IMR-90 (cell line): ENCODE results near the gene CHMP4A. TPM values are rescaled to one million over a fixed set of nuclear protein-coding genes. Genes with fewer than 3 reads are reported as not detected.

ENCODE experiments used
- ATAC-seq: fragments of 200-7000 bp; cut with Tn5 transposase; 2 replicates; pipeline ENCODE4 v1.9.1; 2020; ENCODE audit warnings: low read depth, mild to moderate bottlenecking, moderate library complexity
- BruUV-seq: library from RNA; stranded (reverse); fragments of 400-500 nt; replicated peaks from 2 replicates; lab custom pipeline; 2021; lab: Mats Ljungman, UMichigan
- CTCF ChIA-PET: fragments of 300-600 bp; formaldehyde crosslinking; extraction: SDS; loops from one replicate; lab custom pipeline; 2021; ENCODE audit warnings: antibody characterized with exemption; lab: Yijun Ruan, JAX
- POLR2A ChIA-PET: fragments of 300-600 bp; sonication (Branson Sonifier 250); formaldehyde crosslinking; loops from one replicate; lab custom pipeline; 2022; ENCODE audit warnings: antibody characterized with exemption; ENCODE audit not compliant: unreplicated experiment; lab: Charles Lee
- DNase-seq: peaks from one replicate; pipeline ENCODE4 v3.0.0; 2013
- H2AFZ ChIP-seq: replicated peaks from 2 replicates; pipeline ENCODE3; 2013; ENCODE audit warnings: low read length, mild to moderate bottlenecking; ENCODE audit not compliant: poor library complexity
- H2AK5ac ChIP-seq: 2 replicates; pipeline ENCODE4 v1.6.1; 2013; ENCODE audit warnings: low read depth, low read length, inconsistent platforms
- H2AK9ac ChIP-seq: replicated peaks from 2 replicates; pipeline ENCODE3; 2013; ENCODE audit warnings: mild to moderate bottlenecking, low read depth, low read length, moderate library complexity; ENCODE audit not compliant: poor library complexity
- H2BK120ac ChIP-seq: 2 replicates; pipeline ENCODE4 v1.6.1; 2013; ENCODE audit warnings: low read depth, low read length, inconsistent platforms
- H2BK15ac ChIP-seq: 3 replicates; pipeline ENCODE4 v1.6.1; 2013; ENCODE audit warnings: low read depth, low read length, inconsistent platforms
- H2BK20ac ChIP-seq: 2 replicates; pipeline ENCODE4 v1.6.1; 2013; ENCODE audit warnings: low read depth, mild to moderate bottlenecking, inconsistent platforms, low read length, moderate library complexity
- H2BK5ac ChIP-seq: 2 replicates; pipeline ENCODE4 v1.6.1; 2013; ENCODE audit warnings: mild to moderate bottlenecking, low read depth, low read length, inconsistent platforms; ENCODE audit not compliant: poor library complexity, severe bottlenecking
- H3K14ac ChIP-seq: replicated peaks from 2 replicates; pipeline ENCODE4 v1.6.1; 2013; ENCODE audit warnings: low read depth, low read length, inconsistent platforms
- H3K18ac ChIP-seq: 2 replicates; pipeline ENCODE4 v1.6.1; 2013; ENCODE audit warnings: low read depth, low read length, control low read depth
- H3K23ac ChIP-seq: 2 replicates; pipeline ENCODE4 v1.6.1; 2013; ENCODE audit warnings: low read depth, low read length, inconsistent platforms
- H3K27ac ChIP-seq: 2 replicates; pipeline ENCODE4 v1.5.1; 2013; ENCODE audit warnings: mild to moderate bottlenecking, control low read depth, low read length; ENCODE audit not compliant: insufficient read depth
- H3K27me3 ChIP-seq: 2 replicates; pipeline ENCODE4 v1.6.1; 2013; ENCODE audit warnings: low read length; ENCODE audit not compliant: control insufficient read depth, insufficient read depth
- H3K36me3 ChIP-seq: 2 replicates; pipeline ENCODE4 v1.6.1; 2013; ENCODE audit warnings: low read length, mixed read lengths; ENCODE audit not compliant: control insufficient read depth, insufficient read depth
- H3K4ac ChIP-seq: 2 replicates; pipeline ENCODE4 v1.6.1; 2013; ENCODE audit warnings: low read depth, low read length, inconsistent platforms
- H3K4me1 ChIP-seq: 2 replicates; pipeline ENCODE4 v1.6.1; 2013; ENCODE audit warnings: low read length, mixed read lengths; ENCODE audit not compliant: control insufficient read depth, insufficient read depth
- H3K4me2 ChIP-seq: 2 replicates; pipeline ENCODE4 v1.6.1; 2013; ENCODE audit warnings: low read depth, mild to moderate bottlenecking, control low read depth, low read length, moderate library complexity
- H3K4me3 ChIP-seq: 2 replicates; pipeline ENCODE4 v1.5.1; 2013; ENCODE audit warnings: low read depth, mild to moderate bottlenecking, control low read depth, low read length, moderate library complexity; ENCODE audit not compliant: insufficient read depth
- H3K56ac ChIP-seq: 2 replicates; pipeline ENCODE4 v1.6.1; 2013; ENCODE audit warnings: low read length, inconsistent platforms; ENCODE audit not compliant: insufficient read depth; ENCODE audit errors: extremely low read depth
- H3K79me1 ChIP-seq, 2 experiments: 2 replicates each; pipeline ENCODE4 v1.6.1; 2013; ENCODE audit warnings: low read length in 2 of 2, inconsistent platforms in 1 of 2, low read depth in 1 of 2
- H3K9ac ChIP-seq: 2 replicates; pipeline ENCODE4 v1.6.1; 2013; ENCODE audit warnings: low read depth, low read length, control low read depth
- H3K9me1 ChIP-seq: 2 replicates; pipeline ENCODE4 v1.6.1; 2013; ENCODE audit warnings: low read length, inconsistent platforms; ENCODE audit not compliant: insufficient read depth
- H3K9me3 ChIP-seq: 2 replicates; pipeline ENCODE4 v1.6.1; 2013; ENCODE audit warnings: low read length; ENCODE audit not compliant: control insufficient read depth, insufficient read depth
- H4K20me1 ChIP-seq: 2 replicates; pipeline ENCODE4 v1.6.1; 2013; ENCODE audit warnings: low read length, inconsistent platforms; ENCODE audit not compliant: insufficient read depth
- H4K5ac ChIP-seq: 2 replicates; pipeline ENCODE4 v1.6.1; 2013; ENCODE audit warnings: mild to moderate bottlenecking, low read depth, low read length, control low read depth
- H4K8ac ChIP-seq, 2 experiments: 2 replicates each; pipeline ENCODE4 v1.6.1; 2013; ENCODE audit warnings: low read depth in 2 of 2, low read length in 2 of 2, control low read depth in 1 of 2, inconsistent platforms in 1 of 2
- H4K91ac ChIP-seq: 2 replicates; pipeline ENCODE4 v1.6.1; 2013; ENCODE audit warnings: low read depth, low read length, inconsistent platforms; ENCODE audit not compliant: insufficient read depth
- RCOR1 ChIP-seq: IDR thresholded peaks from 2 replicates; pipeline ENCODE4 v1.6.1; 2012; ENCODE audit warnings: mild to moderate bottlenecking, low read length, improper control_type of control experiment; ENCODE audit not compliant: insufficient replicate concordance
- WGBS, 2 experiments: methylation state at CpG; one replicate each; pipeline versions ENCODE4 v1.1.5 to v1.1.7; 2013; ENCODE audit warnings: missing lambda C conversion rate in 2 of 2; ENCODE audit not compliant: insufficient read length in 1 of 2; ENCODE audit errors: extremely low coverage in 2 of 2; 5-methylcytosine and 5-hydroxymethylcytosine counted together
- dilution Hi-C: fragments of 300-500 bp; cut with HindIII; formaldehyde crosslinking; loops from one replicate; pipeline ENCODE4 v1.14.3; 2018; ENCODE audit warnings: low sequenced_read_pairs; ENCODE audit not compliant: unreplicated experiment
- in situ Hi-C: fragments of 300-500 bp; cut with MboI; formaldehyde crosslinking; loops from 3 replicates; pipeline ENCODE4 v1.14.3; 2019; ENCODE audit warnings: low sequenced_read_pairs, inconsistent platforms, mixed read lengths
- intact Hi-C: fragments of 100-400 bp; cut with micrococcal nuclease; formaldehyde crosslinking; loops from 2 replicates; pipeline ENCODE4 v1.10.0; 2022
- polyA plus RNA-seq, 3 experiments: library from polyadenylated mRNA; depleted of rRNA; stranded (reverse); fragments of >200 nt; gene quantifications; 2 replicates each; pipeline ENCODE4 v1.2.3, GENCODE V29; 2012; ENCODE audit warnings: low replicate concordance in 1 of 3
- total RNA-seq: library from RNA; depleted of rRNA; stranded (reverse); fragments of >200 nt; gene quantifications from 2 replicates; pipeline ENCODE4 v1.2.3, GENCODE V29; 2012

The CHMP4A gene
- total and polyA plus RNA-seq, 2 of the 4 experiments (the other 2 are of a cell fraction): 22.0 to 63.8 TPM

GRCh38 chr14:24198814-24199524, 14.3 kb downstream of the CHMP4A start:
- Histone ChIP-seq H3K4me3 (no peak overlapping the region), H3K23ac (no peak overlapping the region), H3K4me1 (peaks cover 8% of the 10 kb centered on the region), H2BK15ac (no peak overlapping the region), H2AK5ac (no peak overlapping the region), H3K36me3 (peaks cover 12% of the 10 kb centered on the region), H3K9me1 (peaks cover 11% of the 10 kb centered on the region; the same call in 1 of the 2 replicates), H4K5ac (no peak overlapping the region), H3K9me3 (no peaks in the 10 kb centered on the region), H3K4ac (no peak overlapping the region), H2BK20ac (no peak overlapping the region), H3K79me1 (peaks cover 32 to 45% of the 10 kb centered on the region in 2 experiments), H4K20me1 (no peaks in the 10 kb centered on the region; the same call in 1 of the 2 replicates), H3K27ac (no peak overlapping the region), H2BK5ac (no peak overlapping the region), H3K4me2 (no peak overlapping the region), H3K18ac (no peak overlapping the region), H3K27me3 (no peaks in the 10 kb centered on the region), H4K91ac (no peak overlapping the region), H2BK120ac (no peak overlapping the region), H2AFZ (no peak overlapping the region), H3K56ac (no peak overlapping the region), H2AK9ac (peak overlapping the region; percentile 72), H3K9ac (no peak overlapping the region), H4K8ac (no peak overlapping the region), H3K14ac (no peak overlapping the region)
- 93% methylated on average over 3 of the region's 7 CpGs; no CpG with 5 or more reads in 1 of the 2 experiments for WGBS, 2 experiments
- DNase-seq (no peak), ATAC-seq (no peak)
- ChIA-PET POLR2A (no interaction called here), CTCF (no interaction called here)
- BruUV-seq: no TSS peak
- no peak for TF ChIP-seq RCOR1
- intact Hi-C loops (no loop called here), dilution Hi-C loops (no loop called here), in situ Hi-C loops (no loop called here)
